AG08396 (cell line): Measurements from ENCODE around the gene AZIN2.
"Not testable (repeated sequence)": the region's sequence is repeated elsewhere in the genome, so short reads cannot be mapped to it uniquely, and the experiment has no call there.

ENCODE experiments used
- DNase-seq: peaks from one replicate; pipeline ENCODE4 v3.0.0; 2012; ENCODE audit warnings: low spot score, mixed read lengths

Gene AZIN2

GRCh38 chr1:33057095-33057494, 23.9 kb upstream of the AZIN2 start:
- no peak for DNase-seq

DNA sequence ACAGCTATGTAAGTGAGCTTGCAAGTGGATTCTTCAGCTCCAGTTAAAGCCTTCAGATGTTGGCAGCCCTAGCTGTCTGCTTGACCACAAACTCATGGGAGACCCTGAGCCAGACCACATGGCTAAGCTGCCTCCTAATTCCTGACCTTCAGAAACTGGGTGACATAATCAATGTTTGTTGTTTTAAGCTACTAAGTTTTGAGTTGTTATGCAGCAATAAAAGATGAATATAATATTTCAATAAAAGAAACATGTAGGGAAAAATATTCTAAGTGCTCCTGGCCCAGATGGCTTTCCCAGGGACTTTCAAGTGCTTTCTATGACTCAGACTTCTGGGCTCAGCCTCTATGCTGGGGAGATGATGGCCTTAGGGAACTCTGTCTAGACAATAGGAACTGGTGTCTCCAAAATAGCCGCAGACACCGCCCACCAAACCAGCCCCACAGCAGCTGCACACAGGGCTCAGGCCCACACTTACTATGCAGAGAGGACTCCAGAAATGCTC, 20.3 kb upstream of the AZIN2 start:
- peak; percentile 63 for DNase-seq

DNA sequence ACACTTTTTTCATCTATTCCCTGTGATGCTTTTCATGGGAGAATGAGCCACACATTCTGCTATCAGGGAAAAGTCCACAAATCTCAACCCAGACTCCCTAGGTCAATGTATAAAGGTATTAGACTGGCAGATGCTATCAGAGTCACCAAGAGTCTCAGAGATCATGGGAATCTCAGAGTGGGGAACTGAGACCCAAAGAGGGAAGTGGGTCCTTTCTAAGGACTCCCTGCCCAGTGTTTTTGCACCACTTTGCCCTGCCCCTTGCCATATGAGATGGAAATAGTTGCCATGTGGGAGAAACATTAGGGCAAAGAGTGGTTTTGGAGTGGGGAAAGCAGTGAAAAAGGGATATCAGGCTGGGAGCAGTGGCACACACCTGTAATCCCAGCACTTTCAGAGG, 19.1 kb upstream of the AZIN2 start:
- DNase-seq, result no peak

GRCh38 chr1:33064284-33064683, 16.7 kb upstream of the AZIN2 start:
- not testable (repeated sequence) for DNase-seq

- no peak for DNase-seq
Measured at GRCh38 chr1:33065301-33065700, 15.7 kb upstream of the AZIN2 start.

DNA sequence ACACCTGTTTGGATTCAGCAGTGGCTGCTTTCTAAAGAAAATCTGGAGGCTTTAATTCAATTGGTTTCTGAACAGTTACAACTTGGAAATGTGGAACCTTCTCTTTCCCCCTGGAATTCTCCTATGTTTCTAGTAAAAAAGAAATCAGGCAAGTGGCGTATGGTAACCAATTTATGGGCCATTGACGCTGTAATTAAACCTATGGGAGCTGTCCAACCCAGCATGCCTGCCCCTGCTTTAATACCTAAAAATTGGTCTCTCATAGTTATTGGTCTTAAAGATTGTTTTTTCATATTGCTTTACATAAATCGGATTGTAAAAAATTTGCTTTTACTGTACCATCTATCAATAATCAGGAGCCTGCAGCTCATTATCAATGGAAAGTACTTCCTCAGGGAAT, 14.5 kb upstream of the AZIN2 start:
- DNase-seq, result not testable (repeated sequence)

DNA sequence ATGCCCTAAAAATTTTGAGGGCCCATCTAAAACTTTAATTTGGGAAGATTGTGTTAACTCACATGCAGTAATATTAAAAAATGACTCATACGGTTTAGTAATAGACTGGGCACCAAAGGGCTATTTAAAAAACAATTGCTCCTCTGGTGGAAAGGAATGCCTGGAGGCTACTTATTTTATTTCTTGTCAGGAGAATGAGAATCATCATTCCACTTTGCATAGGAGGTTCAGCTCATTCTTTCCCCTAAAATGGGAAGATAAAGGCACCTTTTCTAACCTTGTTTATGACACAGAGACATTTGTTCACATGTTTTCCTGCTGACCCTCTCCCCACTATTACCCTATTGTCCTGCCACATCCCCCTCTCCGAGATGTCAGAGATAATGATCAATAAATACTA, 12.8 kb upstream of the AZIN2 start:
- DNase-seq, result not testable (repeated sequence)

DNA sequence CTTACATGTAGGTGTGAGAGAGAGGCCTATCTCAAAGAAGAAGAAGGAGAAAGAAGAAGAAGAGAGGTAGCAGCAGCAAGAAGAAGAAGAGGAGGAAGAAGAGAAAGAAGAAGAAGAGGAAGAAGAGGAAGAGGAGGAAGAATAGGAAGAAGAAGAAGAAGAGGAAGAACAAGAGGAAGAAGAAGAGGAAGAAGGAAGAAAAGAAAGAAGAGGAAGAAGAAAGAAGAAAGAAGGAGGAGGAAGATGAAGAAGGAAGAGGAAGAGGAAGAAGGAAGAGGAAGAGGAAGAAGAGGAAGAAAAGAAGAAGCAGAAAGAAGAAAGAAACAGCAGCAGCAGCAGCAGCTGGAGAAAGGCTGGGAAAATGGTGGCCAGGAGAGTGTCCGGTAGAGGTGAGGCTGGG, 10.3 kb upstream of the AZIN2 start:
- DNase-seq, result no peak

GRCh38 chr1:33072707-33073106, 8.2 kb upstream of the AZIN2 start:
- DNase-seq, result no peak

GRCh38 chr1:33074193-33074945, 6.6 kb upstream of the AZIN2 start:
- no peak for DNase-seq

DNA sequence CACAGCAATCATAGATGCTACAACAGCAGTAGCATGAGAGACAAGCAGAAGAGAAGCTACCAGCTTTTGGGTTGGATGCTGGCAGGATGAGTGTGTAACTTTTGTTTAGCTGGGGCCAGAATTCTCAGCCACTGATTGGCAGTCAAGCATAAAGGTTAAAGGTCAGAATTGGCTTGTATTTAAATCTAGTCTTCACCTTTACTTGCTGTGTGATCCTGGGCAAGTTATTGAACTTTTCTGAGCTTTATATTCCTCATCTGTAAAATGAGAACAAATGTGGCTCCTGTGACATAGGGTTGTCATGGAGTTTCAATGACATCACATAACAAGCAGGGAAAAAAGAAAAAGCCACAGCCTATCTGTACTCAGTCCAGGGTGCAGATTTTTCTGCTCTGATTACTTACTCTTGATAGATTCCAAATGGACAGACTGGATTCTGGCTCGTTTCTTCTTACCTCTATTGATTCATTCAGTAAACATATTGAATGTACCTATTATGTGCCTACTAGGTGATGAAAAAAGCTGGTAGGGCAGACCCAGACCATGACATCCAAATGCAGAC, 2.8 kb upstream of the AZIN2 start:
- DNase-seq, result no peak

- no peak for DNase-seq
Measured at GRCh38 chr1:33080373-33080772, 580 bp upstream of the AZIN2 start.

GRCh38 chr1:33081554-33082305, 777 bp downstream of the AZIN2 start:
- DNase-seq, result no peak

DNA sequence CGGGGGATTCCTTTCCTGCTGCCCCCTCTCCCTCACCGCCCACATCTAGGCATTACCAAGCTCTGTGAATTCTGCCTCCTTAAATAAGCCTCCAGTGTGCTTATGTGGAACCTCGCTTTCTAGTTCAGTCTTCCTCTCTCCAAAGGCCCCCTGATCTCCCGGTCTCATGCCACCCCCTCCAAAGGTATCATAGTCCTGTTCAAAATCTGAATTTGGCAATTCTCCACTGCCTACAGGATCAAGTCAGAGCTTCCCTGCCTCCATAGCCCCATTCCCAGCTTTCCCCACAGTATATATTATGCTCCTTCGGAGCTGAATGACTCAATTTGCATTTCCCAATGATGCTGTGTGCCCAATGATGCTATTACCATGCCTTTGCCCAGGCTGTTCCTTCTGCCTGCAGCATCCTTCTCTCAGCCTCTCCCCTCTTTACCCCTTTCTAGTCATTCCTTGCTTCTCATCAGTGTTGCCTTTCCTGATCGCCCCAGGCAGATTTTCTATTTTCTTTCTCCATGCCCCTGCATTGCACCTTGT, 1.7 kb downstream of the AZIN2 start:
- peak; percentile 33 for DNase-seq

DNA sequence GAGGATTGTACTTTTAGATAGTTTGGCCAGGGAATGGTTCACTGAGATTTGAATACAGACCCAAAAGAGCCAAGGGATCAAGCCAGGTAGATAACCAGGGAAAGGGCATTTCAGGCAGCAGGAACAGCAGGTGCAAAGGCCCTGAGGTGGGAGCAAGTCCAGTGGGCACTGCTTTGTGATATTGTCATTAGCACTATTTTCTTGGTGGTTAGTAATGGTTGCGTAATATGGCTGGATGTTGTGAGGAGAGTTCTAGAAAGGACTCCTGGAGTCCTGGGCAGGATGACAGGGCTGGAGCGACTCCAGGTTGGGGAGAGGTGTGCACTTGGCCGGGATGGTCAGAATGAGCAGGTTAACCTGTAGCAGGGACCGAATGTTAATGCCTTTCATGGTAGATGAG, 4.4 kb downstream of the AZIN2 start:
- no peak for DNase-seq

- DNase-seq, result peak; percentile 66
Measured at GRCh38 chr1:33086384-33086850, 5.5 kb downstream of the AZIN2 start.

DNA sequence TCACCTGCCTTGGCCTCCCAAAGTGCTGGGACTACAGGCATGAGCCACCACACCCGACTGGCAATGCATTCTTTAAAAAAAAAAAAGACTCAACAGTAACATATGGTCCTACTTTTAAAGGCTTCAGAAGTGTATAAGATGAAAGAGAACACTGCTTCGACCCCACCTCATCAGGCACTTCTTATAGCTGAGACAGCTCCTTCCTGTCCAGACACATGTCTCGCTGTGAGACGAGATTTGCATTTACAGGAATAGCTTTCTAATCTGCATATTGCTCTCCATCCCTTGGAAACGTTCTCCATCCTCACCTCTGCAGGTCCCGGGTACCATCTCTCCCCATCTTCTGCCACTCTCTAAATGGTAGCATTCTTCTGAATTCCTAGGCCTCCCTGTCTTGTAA, 6.7 kb downstream of the AZIN2 start:
- DNase-seq, result no peak

- DNase-seq, result no peak
Measured at GRCh38 chr1:33088119-33088906, 7.4 kb downstream of the AZIN2 start.

DNA sequence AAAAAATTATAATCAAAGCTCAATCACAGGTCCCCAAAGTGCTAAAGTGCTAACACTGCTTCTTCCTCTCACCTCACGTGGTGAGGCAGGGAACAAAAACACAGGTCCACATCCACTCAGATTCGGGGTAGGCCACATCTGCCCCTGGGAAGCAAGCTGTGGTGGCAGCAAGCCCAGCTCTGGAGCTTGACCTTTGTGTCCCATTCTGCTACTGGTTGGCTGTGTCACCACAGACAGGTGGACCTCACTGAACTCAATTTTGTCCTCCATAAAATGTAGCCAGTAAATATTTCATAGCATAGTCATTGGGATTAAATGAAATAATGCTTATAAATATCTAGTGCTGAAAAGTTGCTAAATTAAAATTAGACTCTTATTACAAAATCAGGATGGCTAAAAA, 8.5 kb downstream of the AZIN2 start:
- DNase-seq, result no peak

DNA sequence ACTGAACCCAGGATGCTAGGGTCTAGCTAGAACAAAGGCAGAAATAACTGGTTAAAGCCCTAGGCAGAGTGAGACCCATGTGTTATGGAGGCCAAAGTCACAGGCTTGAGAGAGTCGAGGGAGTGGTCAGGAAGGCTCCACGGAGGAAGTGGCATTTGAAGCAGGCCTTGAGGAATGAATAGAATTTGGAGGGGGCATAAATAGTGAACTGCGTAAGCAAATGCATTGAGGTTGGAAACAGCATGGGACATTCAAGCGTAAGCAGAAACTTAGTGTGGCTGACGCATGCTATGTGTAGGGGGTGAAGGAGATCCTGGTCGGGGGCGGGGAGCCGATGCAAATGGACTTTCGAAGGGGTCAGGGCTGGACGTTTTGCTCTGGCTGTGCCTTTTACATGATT, 11.5 kb downstream of the AZIN2 start:
- DNase-seq, result no peak

- DNase-seq, result no peak
Measured at GRCh38 chr1:33093004-33093403, 12.1 kb downstream of the AZIN2 start.

GRCh38 chr1:33094486-33094885, 13.5 kb downstream of the AZIN2 start:
- DNase-seq, result no peak
